ENCODE results near the gene LRMDA. TPM values are rescaled to one million over a fixed set of nuclear protein-coding genes. Genes with fewer than 3 reads are reported as not detected.

The LRMDA gene
- total RNA-seq, 3 donors from 2014 or later = 9.4 to 14.9 (median 10.3) TPM

GRCh38 chr10:75663947-75664664 is 232.7 kb downstream of the LRMDA start:
- no peak for ATAC-seq

GRCh38 chr10:75664968-75665367 is 233.5 kb downstream of the LRMDA start:
- no peak for DNase-seq
- H3K4me1 ChIP-seq (ENCODE audit: low read depth) = no peaks in the 10 kb centered on the region
- TF ChIP-seq, protein P1, sequence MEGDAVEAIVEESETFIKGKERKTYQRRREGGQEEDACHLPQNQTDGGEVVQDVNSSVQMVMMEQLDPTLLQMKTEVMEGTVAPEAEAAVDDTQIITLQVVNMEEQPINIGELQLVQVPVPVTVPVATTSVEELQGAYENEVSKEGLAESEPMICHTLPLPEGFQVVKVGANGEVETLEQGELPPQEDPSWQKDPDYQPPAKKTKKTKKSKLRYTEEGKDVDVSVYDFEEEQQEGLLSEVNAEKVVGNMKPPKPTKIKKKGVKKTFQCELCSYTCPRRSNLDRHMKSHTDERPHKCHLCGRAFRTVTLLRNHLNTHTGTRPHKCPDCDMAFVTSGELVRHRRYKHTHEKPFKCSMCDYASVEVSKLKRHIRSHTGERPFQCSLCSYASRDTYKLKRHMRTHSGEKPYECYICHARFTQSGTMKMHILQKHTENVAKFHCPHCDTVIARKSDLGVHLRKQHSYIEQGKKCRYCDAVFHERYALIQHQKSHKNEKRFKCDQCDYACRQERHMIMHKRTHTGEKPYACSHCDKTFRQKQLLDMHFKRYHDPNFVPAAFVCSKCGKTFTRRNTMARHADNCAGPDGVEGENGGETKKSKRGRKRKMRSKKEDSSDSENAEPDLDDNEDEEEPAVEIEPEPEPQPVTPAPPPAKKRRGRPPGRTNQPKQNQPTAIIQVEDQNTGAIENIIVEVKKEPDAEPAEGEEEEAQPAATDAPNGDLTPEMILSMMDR (IDR thresholded peaks at IDR 0.05) = no peak
- intact Hi-C loops (cut with DNase I, micrococcal nuclease) = no loop called here
- H3K9me3 ChIP-seq = no peaks in the 10 kb centered on the region
- no peak for ATAC-seq
- no peaks in the 10 kb centered on the region for H3K36me3 ChIP-seq (ENCODE audit: low read depth)
- no peak overlapping the region for H3K4me3 ChIP-seq

More at GRCh38 chr10:75663947-75664664, 232.7 kb downstream of the LRMDA start:
- Histone ChIP-seq H3K9me3 (no peaks in the 10 kb centered on the region), H3K4me1 (ENCODE audit: low read depth) (no peaks in the 10 kb centered on the region), H3K36me3 (ENCODE audit: low read depth) (no peaks in the 10 kb centered on the region), H3K4me3 (no peak overlapping the region)
- DNase-seq = no peak
- TF ChIP-seq, protein P1 (IDR thresholded peaks at IDR 0.05) = no peak
- intact Hi-C loops (cut with DNase I, micrococcal nuclease) = no loop called here

- DNase-seq (no peak), ATAC-seq (no peak)
- TF ChIP-seq, protein P1 (IDR thresholded peaks at IDR 0.05) = no peak
- H3K36me3 ChIP-seq (ENCODE audit: low read depth) = no peaks in the 10 kb centered on the region
- intact Hi-C loops (cut with DNase I, micrococcal nuclease) = no loop called here
- H3K9me3 ChIP-seq = no peaks in the 10 kb centered on the region
- no peak overlapping the region for H3K4me3 ChIP-seq
- no peaks in the 10 kb centered on the region for H3K4me1 ChIP-seq (ENCODE audit: low read depth)
Measured at GRCh38 chr10:75665707-75666106, 234.3 kb downstream of the LRMDA start.

GRCh38 chr10:75672111-75672671 is 240.8 kb downstream of the LRMDA start:
- H3K9me3 ChIP-seq = no peaks in the 10 kb centered on the region
- ATAC-seq (no peak), DNase-seq (no peak)
- no peaks in the 10 kb centered on the region for H3K36me3 ChIP-seq (ENCODE audit: low read depth)
- TF ChIP-seq, protein P1 (IDR thresholded peaks at IDR 0.05) = no peak
- H3K4me3 ChIP-seq = no peak overlapping the region
- intact Hi-C loops (cut with DNase I, micrococcal nuclease) = no loop called here
- no peaks in the 10 kb centered on the region for H3K4me1 ChIP-seq (ENCODE audit: low read depth)

DNA sequence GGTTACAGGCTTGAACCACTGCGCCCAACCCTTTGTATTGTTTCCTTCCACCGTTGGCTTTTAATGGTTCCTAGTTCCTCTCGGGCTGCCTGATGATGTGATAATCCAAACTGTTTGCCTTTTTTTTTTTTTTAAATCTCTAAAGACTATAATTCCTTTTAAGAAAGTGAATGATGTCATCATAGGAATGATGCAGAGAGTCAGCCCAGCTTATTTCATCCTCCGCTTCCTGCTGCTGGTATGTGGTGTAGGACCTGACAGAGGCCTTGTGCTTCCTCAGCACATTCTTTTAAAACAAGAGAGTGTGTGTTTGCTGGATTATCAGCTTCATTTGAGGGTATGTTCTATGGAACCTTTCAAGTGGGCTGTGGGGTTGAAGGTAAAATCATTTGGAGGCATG is 241.4 kb downstream of the LRMDA start:
- H3K4me3 ChIP-seq = no peak overlapping the region
- intact Hi-C loops (cut with DNase I, micrococcal nuclease) = no loop called here
- no peak for DNase-seq
- no peaks in the 10 kb centered on the region for H3K9me3 ChIP-seq
- ATAC-seq = no peak
- H3K36me3 ChIP-seq (ENCODE audit: low read depth) = no peaks in the 10 kb centered on the region
- TF ChIP-seq, protein P1 (IDR thresholded peaks at IDR 0.05) = no peak
- no peaks in the 10 kb centered on the region for H3K4me1 ChIP-seq (ENCODE audit: low read depth)

Data from mucosa of descending colon (tissue), 3 donors.